Measurements from ENCODE around the gene TTC4. TPM values are rescaled to one million over a fixed set of nuclear protein-coding genes. Genes with fewer than 3 reads are reported as not detected.
A peak's percentile ranks its signal among the peaks of the same experiment; 100 is the strongest.

TTC4 gene
- total RNA-seq, 2 experiments from 2014 or later, result 24.3 to 26.1 TPM

DNA sequence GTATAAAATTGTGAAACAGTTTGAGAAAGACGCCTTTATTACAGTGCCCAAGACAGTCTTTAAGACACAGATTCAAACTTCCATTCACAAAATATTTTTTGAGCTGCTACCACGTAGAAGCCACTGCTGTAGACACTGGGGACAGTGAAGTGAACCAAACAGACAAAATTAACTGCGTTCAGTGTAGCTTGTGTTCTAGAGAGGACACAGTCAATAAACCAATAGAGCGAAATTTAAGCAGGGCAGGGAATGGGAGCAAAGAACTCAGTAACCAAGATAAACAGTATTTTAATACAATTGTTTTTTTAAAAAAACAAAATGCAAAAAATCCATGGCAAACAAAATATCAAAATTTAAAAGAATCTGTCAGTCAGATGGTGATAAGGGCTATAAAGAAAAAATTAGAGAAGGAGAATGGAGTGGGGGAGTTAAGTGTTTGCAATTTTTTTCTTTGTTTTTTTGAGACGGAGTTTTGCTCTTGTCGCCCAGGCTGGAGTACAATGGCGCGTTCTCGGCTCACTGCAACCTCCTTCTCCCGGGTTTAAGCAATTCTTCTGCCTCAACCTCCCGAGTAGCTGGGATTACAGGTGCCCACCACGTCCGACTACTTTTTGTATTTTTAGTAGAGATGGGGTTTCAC lies 49.4 kb downstream of the TTC4 start:
- Histone ChIP-seq H4K20me1 (ENCODE audit: insufficient read depth, low read length) (no peaks in the 10 kb centered on the region), H2AFZ (ENCODE audit: low read length) (peak overlapping the region; percentile 94), H3K27ac (ENCODE audit: low read depth, low read length, poor library complexity, severe bottlenecking) (no peak overlapping the region), H3K9me2 (ENCODE audit: insufficient read depth, low read length) (no peaks in the 10 kb centered on the region), H3K4me2 (ENCODE audit: low read length) (peak overlapping the region; percentile 72), H3K79me2 (ENCODE audit: insufficient read depth, low read depth, low read length) (peaks cover 12% of the 10 kb centered on the region; the same call in 1 of the 2 replicates), H3K4me1 (ENCODE audit: insufficient read depth, low read length, poor library complexity, severe bottlenecking) (peaks cover 29% of the 10 kb centered on the region), H3K9me3 (ENCODE audit: low read length) (no peaks in the 10 kb centered on the region), H3K4me3 (ENCODE audit: low read depth, low read length, poor library complexity, severe bottlenecking) (peak overlapping the region; percentile 93), H3K36me3 (ENCODE audit: insufficient read depth, low read length) (no peaks in the 10 kb centered on the region)
- no TSS peak for BruUV-seq (replicated peaks)
- ChIA-PET POLR2A (no interaction called here), CTCF (ENCODE audit: unreplicated experiment) (no interaction called here)
- DNase-seq (ENCODE audit: low spot score), result no peak
- intact Hi-C loops (cut with micrococcal nuclease; ENCODE audit: unreplicated experiment), result loop anchor here (2.0 to 5.0 kb wide), 2 partner anchors 50 to 713 kb away; partner anchors contain the start of genes TCEANC2, TMEM59 and TTC4
- TF ChIP-seq, protein P1, sequence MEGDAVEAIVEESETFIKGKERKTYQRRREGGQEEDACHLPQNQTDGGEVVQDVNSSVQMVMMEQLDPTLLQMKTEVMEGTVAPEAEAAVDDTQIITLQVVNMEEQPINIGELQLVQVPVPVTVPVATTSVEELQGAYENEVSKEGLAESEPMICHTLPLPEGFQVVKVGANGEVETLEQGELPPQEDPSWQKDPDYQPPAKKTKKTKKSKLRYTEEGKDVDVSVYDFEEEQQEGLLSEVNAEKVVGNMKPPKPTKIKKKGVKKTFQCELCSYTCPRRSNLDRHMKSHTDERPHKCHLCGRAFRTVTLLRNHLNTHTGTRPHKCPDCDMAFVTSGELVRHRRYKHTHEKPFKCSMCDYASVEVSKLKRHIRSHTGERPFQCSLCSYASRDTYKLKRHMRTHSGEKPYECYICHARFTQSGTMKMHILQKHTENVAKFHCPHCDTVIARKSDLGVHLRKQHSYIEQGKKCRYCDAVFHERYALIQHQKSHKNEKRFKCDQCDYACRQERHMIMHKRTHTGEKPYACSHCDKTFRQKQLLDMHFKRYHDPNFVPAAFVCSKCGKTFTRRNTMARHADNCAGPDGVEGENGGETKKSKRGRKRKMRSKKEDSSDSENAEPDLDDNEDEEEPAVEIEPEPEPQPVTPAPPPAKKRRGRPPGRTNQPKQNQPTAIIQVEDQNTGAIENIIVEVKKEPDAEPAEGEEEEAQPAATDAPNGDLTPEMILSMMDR (conservative IDR thresholded peaks at IDR 0.05; ENCODE audit: low read length), result no peak
- TF ChIP-seq EZH2phosphoT487 (IDR thresholded peaks at IDR 0.05; ENCODE audit: borderline replicate concordance, low read depth, low read length), result no peak

GRCh38 chr1:54766726-54767125 lies 51.1 kb downstream of the TTC4 start:
- no peak overlapping the region for H3K4me2 ChIP-seq (ENCODE audit: low read length)
- H3K79me2 ChIP-seq (ENCODE audit: insufficient read depth, low read depth, low read length), result peaks cover 12% of the 10 kb centered on the region; the same call in 1 of the 2 replicates
- POLR2A ChIA-PET, result interaction anchor here (0.5 to 1.6 kb wide), 2 partner anchors 16 to 577 kb away, joined by 5 read pairs; no protein-coding TSS in a partner anchor
- TF ChIP-seq, protein P1 (conservative IDR thresholded peaks at IDR 0.05; ENCODE audit: low read length), result no peak
- TF ChIP-seq EZH2phosphoT487 (IDR thresholded peaks at IDR 0.05; ENCODE audit: borderline replicate concordance, low read depth, low read length), result no peak
- no TSS peak for BruUV-seq (replicated peaks)
- CTCF ChIA-PET (ENCODE audit: unreplicated experiment), result interaction anchor here (0.6 kb wide), 1 partner anchor 14 kb away, joined by 3 read pairs; no protein-coding TSS in a partner anchor
- H3K36me3 ChIP-seq (ENCODE audit: insufficient read depth, low read length), result no peaks in the 10 kb centered on the region
- no peaks in the 10 kb centered on the region for H4K20me1 ChIP-seq (ENCODE audit: insufficient read depth, low read length)
- peaks cover 26% of the 10 kb centered on the region for H3K4me1 ChIP-seq (ENCODE audit: insufficient read depth, low read length, poor library complexity, severe bottlenecking)
- no peak overlapping the region for H3K27ac ChIP-seq (ENCODE audit: low read depth, low read length, poor library complexity, severe bottlenecking)
- H3K9me3 ChIP-seq (ENCODE audit: low read length), result no peaks in the 10 kb centered on the region
- intact Hi-C loops (cut with micrococcal nuclease; ENCODE audit: unreplicated experiment), result no loop called here
- H2AFZ ChIP-seq (ENCODE audit: low read length), result peak overlapping the region; percentile 94; the same call in 1 of the 2 replicates
- DNase-seq (ENCODE audit: low spot score), result no peak
- H3K9me2 ChIP-seq (ENCODE audit: insufficient read depth, low read length), result no peaks in the 10 kb centered on the region
- no peak overlapping the region for H3K4me3 ChIP-seq (ENCODE audit: low read depth, low read length, poor library complexity, severe bottlenecking)

DNA sequence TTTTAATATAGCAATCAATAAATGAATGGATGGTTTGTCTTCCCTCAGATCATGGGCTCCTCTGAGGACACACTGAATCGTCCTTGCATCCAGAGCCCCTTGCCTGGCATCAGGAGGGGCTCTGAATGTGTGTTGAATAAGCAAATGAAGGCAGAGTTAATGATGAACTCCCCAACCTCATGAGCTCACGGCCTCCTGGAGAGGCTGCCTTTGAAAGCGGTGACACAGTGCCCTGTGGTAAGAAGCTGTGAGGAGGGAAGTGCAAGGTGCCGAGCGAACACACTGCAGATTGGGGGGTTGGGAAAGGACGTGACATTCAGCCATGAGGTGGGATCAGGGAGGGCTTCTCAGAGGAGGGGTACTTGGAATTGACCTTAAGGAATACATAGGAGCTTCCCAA lies 51.9 kb downstream of the TTC4 start:
- H2AFZ ChIP-seq (ENCODE audit: low read length), result no peak overlapping the region
- H3K4me3 ChIP-seq (ENCODE audit: low read depth, low read length, poor library complexity, severe bottlenecking), result no peak overlapping the region
- ChIA-PET CTCF (ENCODE audit: unreplicated experiment) (no interaction called here), POLR2A (no interaction called here)
- no peaks in the 10 kb centered on the region for H4K20me1 ChIP-seq (ENCODE audit: insufficient read depth, low read length)
- no peak overlapping the region for H3K4me2 ChIP-seq (ENCODE audit: low read length)
- H3K4me1 ChIP-seq (ENCODE audit: insufficient read depth, low read length, poor library complexity, severe bottlenecking), result peaks cover 26% of the 10 kb centered on the region
- BruUV-seq (replicated peaks), result no TSS peak
- H3K9me2 ChIP-seq (ENCODE audit: insufficient read depth, low read length), result no peaks in the 10 kb centered on the region
- no peak for DNase-seq (ENCODE audit: low spot score)
- intact Hi-C loops (cut with micrococcal nuclease; ENCODE audit: unreplicated experiment), result no loop called here
- H3K9me3 ChIP-seq (ENCODE audit: low read length), result no peaks in the 10 kb centered on the region
- H3K79me2 ChIP-seq (ENCODE audit: insufficient read depth, low read depth, low read length), result peaks cover 12% of the 10 kb centered on the region; the same call in 1 of the 2 replicates
- no peak for TF ChIP-seq EZH2phosphoT487 (IDR thresholded peaks at IDR 0.05; ENCODE audit: borderline replicate concordance, low read depth, low read length)
- TF ChIP-seq, protein P1 (conservative IDR thresholded peaks at IDR 0.05; ENCODE audit: low read length), result no peak
- no peak overlapping the region for H3K27ac ChIP-seq (ENCODE audit: low read depth, low read length, poor library complexity, severe bottlenecking)
- no peaks in the 10 kb centered on the region for H3K36me3 ChIP-seq (ENCODE audit: insufficient read depth, low read length)

Measured in OCI-LY7 (cell line).